GM21737 (cell line): ENCODE results near the gene COX4I1.
A peak's percentile ranks its signal among the peaks of the same experiment; 100 is the strongest.

Experiments
- ATAC-seq: cut with Tn5 transposase; IDR thresholded peaks from one replicate; pipeline ENCODE4 v1.9.1; 2021; ENCODE audit warnings: mild to moderate bottlenecking, moderate library complexity; ENCODE audit not compliant: unreplicated experiment

The COX4I1 gene

DNA sequence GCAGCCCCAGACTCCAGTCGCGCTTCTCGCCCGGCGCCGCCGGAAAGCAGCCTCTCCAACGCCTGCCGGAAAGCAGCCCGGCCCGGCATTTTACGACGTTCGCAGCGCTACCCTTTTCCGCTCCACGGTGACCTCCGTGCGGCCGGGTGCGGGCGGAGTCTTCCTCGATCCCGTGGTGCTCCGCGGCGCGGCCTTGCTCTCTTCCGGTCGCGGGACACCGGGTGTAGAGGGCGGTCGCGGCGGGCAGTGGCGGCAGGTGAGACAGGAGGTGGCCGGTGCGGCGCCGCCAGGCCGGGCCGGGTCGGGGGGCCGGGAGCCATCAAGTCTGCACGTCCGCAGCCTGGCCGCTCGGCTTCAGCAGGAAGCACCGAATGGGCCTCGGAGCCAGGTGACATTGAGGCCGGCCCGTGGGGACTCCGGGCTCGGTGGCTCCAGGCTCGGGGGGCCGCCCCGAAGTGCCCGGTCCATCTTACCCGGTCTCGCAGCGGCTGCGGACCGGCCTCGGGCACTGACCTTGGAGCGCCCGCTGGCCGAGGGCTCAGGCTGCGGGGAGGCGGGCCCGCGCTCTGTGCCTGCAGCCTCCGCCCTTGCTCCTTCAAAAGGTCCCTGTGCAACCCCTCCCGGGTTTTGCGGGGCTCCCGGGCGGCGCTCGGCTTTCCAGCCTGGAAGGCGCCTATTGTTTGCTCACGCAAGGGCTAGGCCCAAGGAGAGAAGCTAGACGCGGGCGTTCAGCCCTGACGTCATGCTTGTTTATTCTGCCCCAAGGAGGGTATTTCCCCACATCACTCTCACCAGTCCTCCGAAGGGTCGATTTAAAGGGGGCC lies at the start of gene COX4I1, which contains the start of gene EMC8:
Gene COX4I1, plus strand, starts transcription at position 199 of the 824 bp plus-strand sequence. CDS start 1,511 bp downstream, outside the sequence.
Gene EMC8, minus strand, starts transcription at position 48 of the 824 bp plus-strand sequence. CDS start 249 bp downstream, outside the sequence.
- peak; percentile 68 for ATAC-seq

DNA sequence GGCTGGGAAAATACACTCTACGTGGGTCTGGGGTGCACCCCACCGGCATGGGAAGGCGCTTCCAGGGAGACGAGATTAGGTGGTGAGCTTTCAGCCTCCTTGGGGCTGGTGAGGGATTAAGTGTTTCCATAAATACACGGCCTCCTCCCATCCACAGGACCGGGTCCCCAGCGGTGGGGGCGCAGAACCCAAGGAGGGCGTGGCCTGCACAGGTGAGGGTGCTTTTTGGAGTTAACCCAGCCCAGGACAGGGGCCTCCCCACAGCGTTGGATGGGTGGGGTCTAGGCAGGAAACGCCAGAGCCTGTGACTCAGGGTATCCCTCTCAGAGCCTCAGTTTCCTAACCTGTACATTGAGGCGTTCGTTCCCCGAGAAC lies 49.7 kb upstream of the COX4I1 start:
- ATAC-seq, result no peak

DNA sequence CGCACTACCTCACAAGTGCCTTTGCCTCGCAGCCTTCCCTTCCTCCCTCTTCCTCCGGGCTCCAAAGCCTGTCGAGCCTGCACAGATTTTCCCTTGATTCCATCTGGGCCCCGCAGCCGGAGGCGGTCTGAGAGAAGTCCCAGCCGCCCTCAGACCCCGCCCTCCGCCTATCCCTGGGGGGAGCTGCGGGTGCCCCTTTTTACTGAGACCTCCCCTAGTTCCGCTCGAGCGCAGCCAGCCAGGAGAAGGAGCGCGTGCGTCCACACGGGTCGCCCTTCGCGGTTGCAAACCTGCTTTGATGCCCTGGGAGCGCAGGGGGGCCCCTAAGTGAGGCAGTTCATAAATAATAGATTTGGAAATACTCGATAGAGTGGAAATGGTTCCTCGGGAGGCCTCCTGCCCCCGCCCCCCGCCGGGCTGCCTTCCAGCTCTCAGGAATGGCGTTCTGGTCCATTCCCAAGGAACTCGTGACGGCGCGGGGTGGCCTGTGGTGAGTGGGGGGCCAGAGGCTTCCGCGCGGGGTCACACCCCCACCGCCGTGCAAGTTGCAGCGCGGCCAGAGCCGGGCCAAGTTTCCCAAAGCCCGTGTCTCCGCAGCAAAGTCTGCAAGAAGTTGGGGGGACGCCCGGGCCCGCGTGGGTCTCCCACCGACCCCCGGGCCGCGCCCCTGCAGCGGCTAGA lies 49.2 kb upstream of the COX4I1 start:
- ATAC-seq, result no peak

GRCh38 chr16:85750827-85751697 lies 48.4 kb upstream of the COX4I1 start, which contains the start of gene C16orf74:
TSS of gene C16orf74 (minus strand) at chr16:85751096. CDS start at chr16:85735217, 15,879 bp downstream.
- peak; percentile 42 for ATAC-seq

DNA sequence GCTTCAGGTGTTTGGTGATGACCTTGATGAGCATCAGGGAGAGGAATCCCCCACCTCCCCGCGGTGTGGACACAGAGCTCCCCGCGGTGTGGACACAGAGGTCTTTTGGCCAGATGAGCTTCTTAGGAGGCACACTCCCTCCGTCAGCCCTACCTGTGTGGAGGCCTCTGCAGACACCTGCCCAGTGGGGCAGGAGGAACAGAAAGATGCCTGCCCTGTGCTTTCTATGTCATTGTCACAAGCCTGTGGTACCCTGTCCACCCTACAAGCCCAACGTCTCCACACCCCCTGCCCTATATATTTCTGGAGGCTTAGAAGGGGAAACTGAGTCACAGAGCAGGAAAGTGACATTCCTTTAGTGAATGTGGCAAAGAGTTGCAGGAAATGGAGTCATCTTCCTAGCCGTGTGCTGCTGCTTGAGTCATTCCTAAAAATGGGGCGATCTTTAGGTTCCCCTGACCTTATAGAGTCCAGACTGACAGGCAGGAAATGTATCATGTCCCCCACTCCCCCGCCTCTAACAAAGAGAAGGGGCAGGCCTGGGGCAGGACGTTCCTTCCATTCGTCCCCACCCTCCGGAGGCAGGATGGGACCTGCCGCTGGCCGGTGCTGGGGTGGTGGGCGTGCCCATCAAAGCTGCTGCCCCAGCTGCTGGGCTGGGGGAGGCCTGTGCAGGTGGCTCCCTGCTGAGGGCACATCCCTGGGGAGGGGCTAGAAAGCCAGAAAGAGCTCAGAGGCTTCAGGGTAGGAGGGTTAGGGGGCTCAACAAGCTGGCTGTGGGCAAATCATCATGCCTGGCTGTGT lies 47.6 kb upstream of the COX4I1 start:
- no peak for ATAC-seq

DNA sequence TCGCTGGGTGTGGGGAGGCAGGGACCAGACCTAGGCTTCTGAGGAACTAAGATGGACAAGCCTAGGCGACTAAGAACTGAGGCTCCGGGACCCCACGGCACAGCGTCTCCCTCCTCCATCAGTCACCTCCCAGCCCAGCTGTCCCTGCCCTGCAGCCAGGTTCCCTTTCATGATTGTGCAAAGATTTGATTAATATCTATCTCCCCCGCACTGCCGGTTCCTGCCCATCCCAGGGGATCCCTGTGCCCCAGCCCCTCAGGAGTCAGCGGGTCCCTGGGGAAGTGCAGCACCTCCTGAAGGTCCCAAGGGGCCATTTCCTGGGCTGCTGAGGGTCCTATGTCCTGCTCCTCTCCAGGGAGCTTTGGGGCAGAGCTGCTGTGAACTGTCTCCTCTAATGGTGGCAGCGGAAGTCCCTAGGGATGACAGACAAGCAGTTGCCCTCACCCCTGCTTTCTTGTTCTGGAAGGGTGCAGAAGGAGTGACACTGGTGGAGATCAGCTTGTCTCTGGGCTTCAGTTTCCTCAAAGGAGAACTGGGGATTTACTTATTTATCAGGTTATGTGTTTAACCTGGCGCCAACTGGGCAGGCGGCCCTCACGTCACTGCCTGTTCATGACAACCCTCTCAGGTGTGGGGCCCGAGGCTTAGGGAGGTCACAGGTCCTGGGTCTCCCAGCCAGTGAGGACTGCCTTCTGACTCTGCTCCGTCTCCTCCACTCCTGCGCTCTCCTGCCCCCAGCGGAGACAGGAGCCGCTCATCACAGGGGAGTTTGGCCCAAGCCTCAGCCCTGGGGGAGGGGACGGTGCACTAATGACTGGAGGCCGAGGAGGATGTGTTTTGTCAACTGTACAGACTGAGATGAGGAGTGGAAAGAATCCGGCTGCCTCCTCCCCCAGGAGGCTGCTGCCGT lies 46.7 kb upstream of the COX4I1 start:
- ATAC-seq, result no peak

DNA sequence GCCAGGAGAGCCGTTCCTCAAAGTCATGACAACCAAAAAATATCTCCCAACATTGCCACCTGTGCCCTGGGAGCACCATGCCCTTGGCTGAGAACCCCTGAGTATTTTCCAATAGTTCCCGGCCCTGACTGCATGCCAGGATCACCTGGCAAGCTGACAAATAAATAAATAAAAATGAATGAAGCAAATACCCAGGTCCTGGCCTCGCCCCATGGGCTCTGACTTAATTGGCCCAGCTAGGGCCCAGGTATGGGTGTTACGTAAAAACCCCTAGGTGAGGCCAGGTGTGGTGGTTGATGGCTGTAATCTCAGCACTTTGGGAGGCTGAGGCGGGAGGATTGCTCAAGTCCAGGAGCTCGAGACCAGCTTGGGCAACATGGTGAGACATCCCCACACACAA lies 45.9 kb upstream of the COX4I1 start:
- ATAC-seq, result no peak

- no peak for ATAC-seq
Measured at GRCh38 chr16:85753976-85754375, 45.5 kb upstream of the COX4I1 start.

- ATAC-seq, result no peak
Measured at GRCh38 chr16:85754413-85754812, 45.1 kb upstream of the COX4I1 start.

DNA sequence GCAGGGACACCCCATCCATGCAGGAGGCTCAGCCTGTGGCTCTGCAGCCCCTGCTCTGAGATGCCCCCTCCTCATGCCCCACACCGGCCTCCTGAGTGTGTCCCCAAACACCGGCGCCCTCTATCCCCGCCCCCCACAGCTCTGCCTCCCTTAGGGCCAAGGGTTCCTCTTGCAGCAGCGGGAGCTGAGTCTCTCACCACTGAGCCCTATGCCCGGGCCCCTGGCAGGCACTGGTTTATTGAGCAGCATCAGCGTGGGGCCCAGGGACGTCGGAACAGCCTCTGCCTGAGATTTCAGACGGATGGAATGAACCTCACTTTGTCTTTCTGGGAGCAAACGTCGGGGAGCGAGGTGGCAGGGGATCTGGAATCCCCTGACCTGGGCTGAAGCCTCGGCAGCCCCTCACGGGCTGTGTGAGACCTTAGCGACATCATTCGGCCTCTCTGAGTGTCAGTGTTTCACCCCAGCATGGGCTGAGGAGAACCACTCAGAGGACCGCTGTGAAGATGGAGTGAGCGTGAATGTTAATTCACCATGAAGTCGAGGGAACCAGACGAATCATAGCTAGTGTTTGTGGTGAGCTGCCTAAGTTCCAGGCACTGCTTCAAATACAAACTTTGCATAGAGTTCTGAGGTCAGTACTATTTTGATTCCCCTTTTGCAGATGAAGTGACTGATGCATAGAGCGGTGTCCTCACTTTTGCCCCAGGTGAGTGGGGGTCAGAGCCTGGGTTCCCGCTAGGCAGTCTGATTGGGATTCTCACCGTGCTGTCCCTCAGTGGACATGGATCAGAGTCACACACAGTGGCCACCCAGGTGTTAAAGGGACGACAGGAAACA lies 43.3 kb upstream of the COX4I1 start:
- peak; percentile 36 for ATAC-seq

DNA sequence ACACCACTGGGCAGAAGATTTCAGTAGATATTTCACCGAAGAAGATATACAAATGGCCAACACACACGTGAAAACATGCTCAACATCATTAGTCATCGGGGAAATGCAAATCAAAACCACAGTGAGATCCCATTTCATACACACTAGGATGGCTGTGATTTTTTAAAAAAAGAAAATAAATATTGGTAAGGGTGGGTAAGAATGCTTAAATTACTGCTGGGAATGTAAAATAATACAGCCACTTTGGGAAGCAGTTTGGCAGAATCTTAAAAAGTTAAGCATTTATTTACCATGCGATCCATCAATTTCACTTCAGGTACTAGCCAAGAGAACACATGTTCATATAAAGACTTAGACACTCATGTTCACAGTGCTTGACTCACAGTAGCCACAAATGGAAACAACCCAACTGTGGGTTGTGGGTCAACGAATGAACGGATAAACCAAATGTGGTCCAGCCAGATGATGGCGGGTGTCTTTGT lies 42.1 kb upstream of the COX4I1 start:
- peak; percentile 32 for ATAC-seq

DNA sequence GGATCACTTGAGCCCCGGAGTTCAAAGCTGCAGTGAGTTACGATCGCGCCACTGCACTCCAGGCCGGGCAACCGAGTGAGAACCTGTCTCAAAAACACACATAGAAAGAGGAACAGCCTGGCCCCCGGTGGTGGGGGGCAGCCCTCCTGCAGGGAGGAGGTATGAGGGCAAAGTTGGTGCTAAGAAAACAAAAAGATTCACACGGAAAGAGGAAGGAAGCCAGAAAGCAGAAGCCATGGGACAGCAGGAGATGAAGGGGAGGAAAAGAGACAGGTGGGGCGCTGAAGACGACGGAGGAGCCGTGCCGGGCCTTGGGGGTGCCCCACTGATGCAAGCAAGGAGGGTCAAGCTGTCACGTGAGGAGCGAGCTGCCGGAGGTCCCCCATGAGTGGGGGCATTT lies 40.4 kb upstream of the COX4I1 start:
- no peak for ATAC-seq

GRCh38 chr16:85759631-85760419 lies 39.7 kb upstream of the COX4I1 start:
- no peak for ATAC-seq

GRCh38 chr16:85761861-85762260 lies 37.6 kb upstream of the COX4I1 start:
- no peak for ATAC-seq

DNA sequence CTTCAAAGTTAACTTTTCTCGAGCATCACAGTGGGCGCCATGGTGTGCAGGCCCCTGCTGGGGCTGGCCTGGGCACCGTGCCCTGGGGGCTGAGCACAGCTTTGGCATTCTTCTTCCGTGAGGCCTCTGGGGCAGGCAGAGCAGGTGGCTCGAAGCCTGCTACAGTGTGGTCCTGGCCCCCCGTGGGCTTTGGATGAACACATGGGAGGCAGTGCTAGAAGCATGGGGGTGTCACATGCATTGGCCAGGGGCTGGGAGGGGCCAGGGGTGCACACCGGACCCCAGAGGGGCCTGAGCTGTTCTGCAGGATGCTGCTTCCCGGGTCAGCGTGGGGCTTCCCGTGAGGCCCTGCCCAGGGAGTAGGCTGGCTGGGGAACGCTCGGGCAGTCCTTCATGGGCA lies 36.5 kb upstream of the COX4I1 start:
- ATAC-seq, result no peak

- no peak for ATAC-seq
Measured at GRCh38 chr16:85763616-85764015, 35.9 kb upstream of the COX4I1 start.

GRCh38 chr16:85765211-85765610 lies 34.3 kb upstream of the COX4I1 start:
- no peak for ATAC-seq
